HepG2 (cell line): Measurements from ENCODE around the gene TTC28. TPM values are rescaled to one million over a fixed set of nuclear protein-coding genes. Genes with fewer than 3 reads are reported as not detected.

ENCODE experiments used
- ATAC-seq: fragments of 200-7000 bp; cut with Tn5 transposase; 3 replicates; pipeline ENCODE4 v1.9.1; 2020; ENCODE audit warnings: mild to moderate bottlenecking, moderate library complexity
- BruUV-seq: library from RNA; stranded (reverse); fragments of 400-500 nt; replicated peaks from 2 replicates; lab custom pipeline; 2021; lab: Mats Ljungman, UMichigan
- CTCF ChIA-PET: fragments of 300-600 bp; formaldehyde crosslinking; extraction: SDS; loops from one replicate; lab custom pipeline; 2021; ENCODE audit warnings: low total read pairs, inconsistent platforms, low intra/inter-chr PET ratio; lab: Yijun Ruan, JAX
- POLR2A ChIA-PET: fragments of 350-600 bp; sonication (Branson Sonifier 250); formaldehyde crosslinking; loops from one replicate; lab custom pipeline; 2020; ENCODE audit warnings: antibody characterized with exemption, inconsistent platforms; lab: Yijun Ruan, JAX
- DNase-seq: peaks from one replicate; pipeline ENCODE4 v3.0.0-alpha.2; 2015; ENCODE audit warnings: low spot score
- FAIRE-seq: peaks from 3 replicates; lab custom pipeline; 2011; peaks lifted over from hg19 to GRCh38; lab: Jason Lieb, UNC
- H2AFZ ChIP-seq: one replicate; pipeline ENCODE4 v1.6.1; 2011; ENCODE audit warnings: low read length, inconsistent platforms
- H3K27ac ChIP-seq: fragments of 300-600 bp; 3 replicates; pipeline ENCODE4 v1.8.0; 2011; ENCODE audit warnings: mixed run types, mild to moderate bottlenecking, mixed read lengths, low read length, inconsistent platforms; ENCODE audit not compliant: insufficient read depth; ENCODE audit errors: extremely low read length
- H3K27me3 ChIP-seq, 2 experiments: fragments of 200-600 bp in 1 of 2; 2 replicates in 1 of 2; 3 replicates in 1 of 2; pipeline versions ENCODE4 v1.6.0 to v1.8.0; 2011; ENCODE audit warnings: low read length in 2 of 2, mild to moderate bottlenecking in 2 of 2, moderate library complexity in 2 of 2, inconsistent platforms in 1 of 2; ENCODE audit not compliant: insufficient read depth in 2 of 2, control insufficient read depth in 1 of 2
- H3K36me3 ChIP-seq, 2 experiments: fragments of 200-600 bp in 1 of 2; replicated peaks in 1 of 2; 2 replicates in 1 of 2; 3 replicates in 1 of 2; pipeline versions ENCODE4 v1.5.1 to v1.8.0; 2011; ENCODE audit warnings: low read length in 2 of 2, inconsistent platforms in 1 of 2; ENCODE audit not compliant: insufficient read depth in 2 of 2, control insufficient read depth in 1 of 2
- H3K4me1 ChIP-seq: 2 replicates; pipeline ENCODE4 v1.5.1; 2012; ENCODE audit warnings: low read length, inconsistent platforms; ENCODE audit not compliant: insufficient read depth
- H3K4me2 ChIP-seq: 2 replicates; pipeline ENCODE4 v1.6.0; 2011; ENCODE audit warnings: low read depth, low read length, inconsistent platforms
- H3K4me3 ChIP-seq, 3 experiments: fragments of 200-600 bp in 1 of 3; sonication (generic), shearing (Covaris generic) in 1 of 3; replicated peaks in 1 of 3; 2 replicates each; pipeline ENCODE4 v1.5.1; 2011 to 2016; ENCODE audit warnings: low read length in 3 of 3, inconsistent platforms in 2 of 3, low read depth in 2 of 3, mild to moderate bottlenecking in 2 of 3, control low read depth in 1 of 3, mixed read lengths in 1 of 3; ENCODE audit not compliant: insufficient read depth in 1 of 3
- H3K79me2 ChIP-seq: one replicate; pipeline ENCODE4 v1.6.1; 2011; ENCODE audit warnings: low read length, inconsistent platforms; ENCODE audit not compliant: insufficient read depth
- H3K9ac ChIP-seq: 2 replicates; pipeline ENCODE4 v1.6.0; 2011; ENCODE audit warnings: mild to moderate bottlenecking, low read depth, low read length, inconsistent platforms; ENCODE audit not compliant: insufficient read depth
- H3K9me3 ChIP-seq: 2 replicates; pipeline ENCODE4 v1.5.1; 2012; ENCODE audit warnings: mild to moderate bottlenecking, low read length
- H4K20me1 ChIP-seq: 2 replicates; pipeline ENCODE4 v1.6.0; 2011; ENCODE audit warnings: inconsistent platforms, mild to moderate bottlenecking, low read length, moderate library complexity; ENCODE audit not compliant: insufficient read depth
- DNMT1 ChIP-seq: sonication (generic); formaldehyde crosslinking; IDR thresholded peaks from 2 replicates; pipeline ENCODE4 v1.5.1; 2020; ENCODE audit warnings: mild to moderate bottlenecking, missing genetic modification reagents
- GABPA ChIP-seq, 2 experiments: IDR thresholded peaks; 2 replicates each; pipeline ENCODE4 v1.6.1; 2011 to 2016; ENCODE audit warnings: low read depth in 2 of 2, low read length in 1 of 2, missing biosample characterization in 1 of 2, missing genetic modification characterization in 1 of 2
- KIAA2018 ChIP-seq: sonication (generic); formaldehyde crosslinking; IDR thresholded peaks from 2 replicates; pipeline ENCODE4 v1.5.0; 2020; ENCODE audit warnings: mild to moderate bottlenecking, missing genetic modification reagents, borderline replicate concordance
- NR2F2 ChIP-seq: IDR thresholded peaks from 2 replicates; pipeline ENCODE4 v1.6.1; 2012; ENCODE audit warnings: low read depth, inconsistent platforms, borderline replicate concordance
- RNF219 ChIP-seq: sonication (generic); formaldehyde crosslinking; IDR thresholded peaks from 2 replicates; pipeline ENCODE4 v1.5.0; 2020; ENCODE audit warnings: mild to moderate bottlenecking, missing genetic modification reagents
- YY1 ChIP-seq: IDR thresholded peaks from 2 replicates; pipeline ENCODE4 v1.6.1; 2011; ENCODE audit warnings: low read length, low read depth, moderate library complexity, mild to moderate bottlenecking; ENCODE audit not compliant: insufficient read depth, insufficient replicate concordance
- ZNF20 ChIP-seq: sonication (generic); formaldehyde crosslinking; IDR thresholded peaks from 2 replicates; pipeline ENCODE4 v1.4.0; 2020; ENCODE audit warnings: mild to moderate bottlenecking, moderate library complexity, missing genetic modification reagents
- ZNF280B ChIP-seq: sonication (generic); formaldehyde crosslinking; IDR thresholded peaks from 2 replicates; pipeline ENCODE4 v1.5.0; 2020; ENCODE audit warnings: missing genetic modification reagents, mild to moderate bottlenecking, borderline replicate concordance
- ZNF44 ChIP-seq: sonication (generic); formaldehyde crosslinking; IDR thresholded peaks from 2 replicates; pipeline ENCODE4 v1.5.1; 2020; ENCODE audit warnings: mild to moderate bottlenecking, missing genetic modification reagents
- WGBS: methylation state at CpG from one replicate; pipeline ENCODE4 v1.1.6; 2017; ENCODE audit warnings: low lambda C conversion rate; 5-methylcytosine and 5-hydroxymethylcytosine counted together
- in situ Hi-C: cut with HindIII; loops from 2 replicates; pipeline ENCODE4 v1.10.0; 2017; ENCODE audit warnings: low pct_unique_long_range_greater_than_20kb; ENCODE audit not compliant: extremely low pct_ligation_motif_present
- intact Hi-C: fragments of 100-400 bp; cut with micrococcal nuclease; formaldehyde crosslinking; loops from one replicate; pipeline ENCODE4 v1.10.0; 2022; ENCODE audit not compliant: unreplicated experiment
- polyA plus RNA-seq, 8 experiments: library from polyadenylated mRNA; depleted of rRNA in 3 of 8; stranded (reverse) in 7 of 8; unstranded in 1 of 8; fragments of >200 nt; fragmentation: Illumina TruSeq in 4 of 8; extraction: Trizol in 4 of 8; gene quantifications; 2 replicates each; pipeline versions ENCODE4 v1.2.1 to v1.2.3, GENCODE V29; 2011 to 2016; ENCODE audit warnings: low read depth in 4 of 8, missing spikeins in 1 of 8, mixed read lengths in 1 of 8; ENCODE audit not compliant: insufficient read depth in 1 of 8
- total RNA-seq, 5 experiments: library from RNA; depleted of rRNA; stranded (reverse); fragments of >200 nt; fragmentation: Illumina TruSeq; extraction: Trizol; gene quantifications; 2 replicates each; pipeline ENCODE4 v1.2.3, GENCODE V29; 2016; ENCODE audit warnings: low read depth in 1 of 5

The TTC28 gene
- total and polyA plus RNA-seq, 2 of the 13 experiments (the other 11 are each of a cell fraction or from before 2014, with no cell fraction given) = 4.2 to 13.1 TPM

GRCh38 chr22:28246397-28246796, 433.2 kb downstream of the TTC28 start (continued):
- TF ChIP-seq ZNF20 (CRISPR knock-in tag) (no peak), DNMT1 (CRISPR knock-in tag) (no peak), YY1 (no peak), RNF219 (no peak)

- Histone ChIP-seq H3K9ac (no peak overlapping the region), H3K4me3 (no peak overlapping the region), H3K27me3 (no peaks in the 10 kb centered on the region), H3K27ac (no peak overlapping the region), H3K4me2 (peak overlapping the region; percentile 6; the same call in 1 of the 2 replicates), H3K36me3 (no peaks in the 10 kb centered on the region), H4K20me1 (no peaks in the 10 kb centered on the region), H3K9me3 (no peaks in the 10 kb centered on the region), H2AFZ (no peak overlapping the region), H3K4me1 (peaks cover 23% of the 10 kb centered on the region), H3K79me2 (no peaks in the 10 kb centered on the region)
- in situ Hi-C loops = no loop called here
- POLR2A ChIA-PET = no interaction called here
- intact Hi-C loops = no loop called here
- whole genome bisulfite sequencing = 20% methylated on average over 5 of the region's 5 CpGs
- DNase-seq (peak; percentile 37), ATAC-seq (peak; percentile 60; the same call in 2 of the 3 replicates), FAIRE-seq (peak; percentile 63)
- CTCF ChIA-PET = no interaction called here
- BruUV-seq = no TSS peak
- no peak for TF ChIP-seq NR2F2
- no peak for TF ChIP-seq KIAA2018 (CRISPR knock-in tag)
- TF ChIP-seq ZNF280B (CRISPR knock-in tag) = no peak
- TF ChIP-seq GABPA (IDR thresholded peaks at IDR 0.05; ENCODE audit: low read depth, low read length) = no peak
- TF ChIP-seq GABPA (CRISPR knock-in tag; IDR thresholded peaks at IDR 0.05; ENCODE audit: low read depth) = no peak
- no peak for TF ChIP-seq ZNF44
Observed at GRCh38 chr22:28245579-28246224, 433.9 kb downstream of the TTC28 start.
